ENCODE data around the gene CFAP99. TPM values are rescaled to one million over a fixed set of nuclear protein-coding genes. Genes with fewer than 3 reads are reported as not detected.

CFAP99 gene
- polyA plus RNA-seq, 3 donors: 0.15 to 0.27 TPM; not detected in 1

GRCh38 chr4:2383760-2384159 is 35.0 kb upstream of the CFAP99 start:
- Histone ChIP-seq H3K9ac (ENCODE audit: insufficient read depth, low read length, poor library complexity, severe bottlenecking) (no peak overlapping the region), H2AFZ (ENCODE audit: insufficient read depth, low read depth, low read length, poor library complexity, severe bottlenecking) (no peak overlapping the region), H3K4me1 (ENCODE audit: control insufficient read depth in 1 of 2, insufficient read depth in 2 of 2, low read length in 2 of 2) (no peaks in the 10 kb centered on the region), H3K9me3 (replicated peaks in 1 of 2; ENCODE audit: control insufficient read depth in 1 of 2, insufficient read depth in 1 of 2, low read length in 2 of 2) (no peaks in the 10 kb centered on the region), H3K36me3 (replicated peaks in 1 of 2; ENCODE audit: control insufficient read depth in 1 of 2, insufficient read depth in 2 of 2, low read length in 2 of 2) (no peaks in the 10 kb centered on the region), H3K4me3 (replicated peaks in 1 of 3; ENCODE audit: low read depth in 2 of 3, low read length in 3 of 3) (no peak overlapping the region), H4K20me1 (ENCODE audit: insufficient read depth, low read length) (no peaks in the 10 kb centered on the region), H3K4me2 (replicated peaks; ENCODE audit: extremely low read depth, low read length, poor library complexity, severe bottlenecking) (no peak overlapping the region), H3K27ac (ENCODE audit: low read depth in 1 of 2, low read length in 2 of 2) (no peak overlapping the region), H3K79me2 (ENCODE audit: insufficient read depth, low read length) (no peaks in the 10 kb centered on the region), H3K27me3 (ENCODE audit: control insufficient read depth in 2 of 2, insufficient read depth in 2 of 2, low read length in 2 of 2) (no peaks in the 10 kb centered on the region)
- peak overlapping the region in 5 of 7 donors; percentile 13 to 90 (median 41) for H3K27ac Mint-ChIP-seq
- DNase-seq: peak in 1 of 3 donors; percentile 59
- no peak overlapping the region for H3K4me3 Mint-ChIP-seq
- 94% methylated on average over 4 of the region's 5 CpGs for WGBS (ENCODE audit: insufficient coverage)
- peaks cover 0 to 4% of the 10 kb centered on the region in 2 donors for H3K36me3 Mint-ChIP-seq
- H3K9me3 Mint-ChIP-seq: peaks cover 0 to 22% (median 10%) of the 10 kb centered on the region in 7 donors
- H3K4me1 Mint-ChIP-seq: peaks cover 14% of the 10 kb centered on the region
- intact Hi-C loops (cut with micrococcal nuclease): no loop called here
- no peak for TF ChIP-seq CTCF (IDR thresholded peaks at IDR 0.05)
- H3K27me3 Mint-ChIP-seq (ENCODE audit: low read depth in 3 of 3): peaks cover 2 to 5% (median 5%) of the 10 kb centered on the region in 3 donors

- Mint-ChIP-seq H3K27ac (peak overlapping the region in 1 of 7 donors; percentile 13), H3K4me3 (no peak overlapping the region), H3K27me3 (ENCODE audit: low read depth in 3 of 3) (peaks cover 2 to 7% (median 5%) of the 10 kb centered on the region in 3 donors), H3K4me1 (peaks cover 14% of the 10 kb centered on the region), H3K36me3 (peaks cover 0 to 4% of the 10 kb centered on the region in 2 donors), H3K9me3 (peaks cover 0 to 22% (median 10%) of the 10 kb centered on the region in 7 donors)
- no peak overlapping the region for H3K4me3 ChIP-seq (replicated peaks in 1 of 3; ENCODE audit: low read depth in 2 of 3, low read length in 3 of 3)
- no peak overlapping the region for H3K27ac ChIP-seq (ENCODE audit: low read depth in 1 of 2, low read length in 2 of 2)
- TF ChIP-seq CTCF (IDR thresholded peaks at IDR 0.05): no peak
- no peaks in the 10 kb centered on the region for H3K79me2 ChIP-seq (ENCODE audit: insufficient read depth, low read length)
- no peaks in the 10 kb centered on the region for H3K9me3 ChIP-seq (replicated peaks in 1 of 2; ENCODE audit: control insufficient read depth in 1 of 2, insufficient read depth in 1 of 2, low read length in 2 of 2)
- H2AFZ ChIP-seq (ENCODE audit: insufficient read depth, low read depth, low read length, poor library complexity, severe bottlenecking): no peak overlapping the region
- H3K4me2 ChIP-seq (replicated peaks; ENCODE audit: extremely low read depth, low read length, poor library complexity, severe bottlenecking): no peak overlapping the region
- WGBS (ENCODE audit: insufficient coverage): 96% methylated on average over 3 of the region's 6 CpGs
- H4K20me1 ChIP-seq (ENCODE audit: insufficient read depth, low read length): no peaks in the 10 kb centered on the region
- no peak overlapping the region for H3K9ac ChIP-seq (ENCODE audit: insufficient read depth, low read length, poor library complexity, severe bottlenecking)
- H3K27me3 ChIP-seq (ENCODE audit: control insufficient read depth in 2 of 2, insufficient read depth in 2 of 2, low read length in 2 of 2): no peaks in the 10 kb centered on the region
- no peak for DNase-seq
- intact Hi-C loops (cut with micrococcal nuclease): no loop called here
- no peaks in the 10 kb centered on the region for H3K36me3 ChIP-seq (replicated peaks in 1 of 2; ENCODE audit: control insufficient read depth in 1 of 2, insufficient read depth in 2 of 2, low read length in 2 of 2)
- H3K4me1 ChIP-seq (ENCODE audit: control insufficient read depth in 1 of 2, insufficient read depth in 2 of 2, low read length in 2 of 2): no peaks in the 10 kb centered on the region
Observed at GRCh38 chr4:2384245-2384644, 34.5 kb upstream of the CFAP99 start.
